22Rv1 (cell line): ENCODE measurements around the gene GPC6.

Experiments
- CTCF ChIP-seq: fragments of 450-650 bp; IDR thresholded peaks from 2 replicates; pipeline ENCODE4 v1.5.1; 2017; ENCODE audit warnings: mild to moderate bottlenecking
- ZFX ChIP-seq: fragments of 450-650 bp; IDR thresholded peaks from 2 replicates; pipeline ENCODE4 v1.6.1; 2017; ENCODE audit warnings: antibody characterized with exemption, borderline replicate concordance

- no peak for TF ChIP-seq CTCF
- no peak for TF ChIP-seq ZFX
These were observed 524.5 kb downstream of the GPC6 start for GRCh38 chr13:93751117-93751516.
